WTC11 (cell line): ENCODE data around the gene GJC1. TPM values are rescaled to one million over a fixed set of nuclear protein-coding genes. Genes with fewer than 3 reads are reported as not detected.

ENCODE experiments used
- ATAC-seq: fragments of 200-7000 bp; cut with Tn5 transposase; 2 replicates; pipeline ENCODE4 v1.10.0; 2021; ENCODE audit warnings: mild to moderate bottlenecking, moderate library complexity
- CTCF ChIA-PET: fragments of 300-600 bp; sonication (Branson Sonifier 250); formaldehyde crosslinking; loops from one replicate; lab custom pipeline; 2021; ENCODE audit warnings: antibody characterized with exemption; lab: Charles Lee
- POLR2A ChIA-PET: fragments of 350-600 bp; sonication (Branson Sonifier 250); formaldehyde crosslinking; loops from one replicate; lab custom pipeline; 2021; ENCODE audit warnings: antibody characterized with exemption; lab: Charles Lee
- DNase-seq: peaks from one replicate; pipeline ENCODE4 v3.0.0; 2021; ENCODE audit warnings: low spot score
- H3K27ac Mint-ChIP-seq: 2 replicates; pipeline ENCODE4 v1.8.0; 2021; ENCODE audit warnings: mixed read lengths
- H3K27me3 Mint-ChIP-seq: 2 replicates; pipeline ENCODE4 v1.8.0; 2021; ENCODE audit warnings: low read depth, mild to moderate bottlenecking, moderate library complexity, mixed read lengths
- H3K36me3 Mint-ChIP-seq: 2 replicates; pipeline ENCODE4 v1.8.0; 2021; ENCODE audit warnings: mixed read lengths
- H3K4me1 Mint-ChIP-seq: 2 replicates; pipeline ENCODE4 v1.8.0; 2022; ENCODE audit warnings: mixed read lengths
- H3K4me3 Mint-ChIP-seq: 2 replicates; pipeline ENCODE4 v1.8.0; 2021; ENCODE audit warnings: mild to moderate bottlenecking, moderate library complexity, mixed read lengths
- H3K9me3 Mint-ChIP-seq: 2 replicates; pipeline ENCODE4 v1.8.0; 2021; ENCODE audit warnings: mixed read lengths
- FOXP1 ChIP-seq: sonication (generic); formaldehyde crosslinking; IDR thresholded peaks from 2 replicates; pipeline ENCODE4 v1.8.0; 2022; ENCODE audit warnings: missing genetic modification reagents, mild to moderate bottlenecking, moderate library complexity, borderline replicate concordance
- HMGA2 ChIP-seq: fragments of 250-450 bp; sonication (Bioruptor Pico); IDR thresholded peaks from 2 replicates; pipeline ENCODE4 v1.4.0; 2021; ENCODE audit warnings: mild to moderate bottlenecking, moderate library complexity
- NFE2L1 ChIP-seq: sonication (generic); formaldehyde crosslinking; IDR thresholded peaks from 2 replicates; pipeline ENCODE4 v1.8.1; 2023; ENCODE audit warnings: missing genetic modification reagents
- SMAD4 ChIP-seq: sonication (generic); formaldehyde crosslinking; IDR thresholded peaks from 2 replicates; pipeline ENCODE4 v1.8.0; 2022; ENCODE audit warnings: mild to moderate bottlenecking, missing genetic modification reagents
- ZNF396 ChIP-seq: fragments of 250-450 bp; sonication (Bioruptor Pico); IDR thresholded peaks from 2 replicates; pipeline ENCODE4 v1.8.0; 2021; ENCODE audit warnings: mild to moderate bottlenecking, moderate library complexity, borderline replicate concordance
- total RNA-seq: library from RNA; stranded (reverse); gene quantifications from 3 replicates; pipeline ENCODE4 v1.2.3, GENCODE V29; 2021
- TF ChIP-seq, protein P1 (sequence below): sonication (generic); formaldehyde crosslinking; IDR thresholded peaks from 2 replicates; pipeline ENCODE4 v1.8.1; 2022; ENCODE audit warnings: mild to moderate bottlenecking, missing genetic modification reagents, moderate library complexity, borderline replicate concordance
- TF ChIP-seq, protein P2 (sequence below): sonication (generic); formaldehyde crosslinking; IDR thresholded peaks from 2 replicates; pipeline ENCODE4 v1.8.0; 2023; ENCODE audit warnings: missing genetic modification reagents
- TF ChIP-seq, protein P3 (sequence below): fragments of 200-600 bp; IDR thresholded peaks from 2 replicates; pipeline ENCODE4 v1.8.0; 2022; ENCODE audit warnings: antibody characterized with exemption
- TF ChIP-seq, protein P4 (sequence below): fragments of 250-450 bp; sonication (Bioruptor Pico); IDR thresholded peaks from 2 replicates; pipeline ENCODE4 v1.8.0; 2021; ENCODE audit warnings: mild to moderate bottlenecking
- TF ChIP-seq, protein P5 (sequence below): sonication (generic); formaldehyde crosslinking; IDR thresholded peaks from 2 replicates; pipeline ENCODE4 v1.8.0; 2022; ENCODE audit warnings: missing genetic modification reagents

Gene GJC1
- total RNA-seq, 1 experiment from 2014 or later = 104 TPM

DNA sequence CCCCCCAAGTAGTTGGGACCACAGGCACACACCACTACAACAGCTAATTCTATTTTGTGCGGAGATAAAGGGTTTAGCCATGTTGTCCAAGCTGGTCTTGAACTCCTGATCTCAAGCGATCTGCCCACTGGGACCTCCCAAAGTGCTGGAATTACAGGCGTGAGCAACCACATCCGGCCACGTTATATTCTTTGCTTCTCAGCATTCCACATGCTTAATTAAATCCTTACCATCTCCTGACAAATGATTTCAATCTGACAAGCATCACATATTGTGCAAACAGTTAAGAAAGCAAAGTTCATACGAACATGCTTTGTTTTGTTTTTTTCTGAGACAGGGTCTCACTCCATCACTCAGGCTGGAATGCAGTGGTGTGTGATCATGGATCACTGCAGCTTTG lies 35.8 kb upstream of the GJC1 start (continued):
- TF ChIP-seq, protein P1, sequence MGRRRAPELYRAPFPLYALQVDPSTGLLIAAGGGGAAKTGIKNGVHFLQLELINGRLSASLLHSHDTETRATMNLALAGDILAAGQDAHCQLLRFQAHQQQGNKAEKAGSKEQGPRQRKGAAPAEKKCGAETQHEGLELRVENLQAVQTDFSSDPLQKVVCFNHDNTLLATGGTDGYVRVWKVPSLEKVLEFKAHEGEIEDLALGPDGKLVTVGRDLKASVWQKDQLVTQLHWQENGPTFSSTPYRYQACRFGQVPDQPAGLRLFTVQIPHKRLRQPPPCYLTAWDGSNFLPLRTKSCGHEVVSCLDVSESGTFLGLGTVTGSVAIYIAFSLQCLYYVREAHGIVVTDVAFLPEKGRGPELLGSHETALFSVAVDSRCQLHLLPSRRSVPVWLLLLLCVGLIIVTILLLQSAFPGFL = no peak
- TF ChIP-seq, protein P2, sequence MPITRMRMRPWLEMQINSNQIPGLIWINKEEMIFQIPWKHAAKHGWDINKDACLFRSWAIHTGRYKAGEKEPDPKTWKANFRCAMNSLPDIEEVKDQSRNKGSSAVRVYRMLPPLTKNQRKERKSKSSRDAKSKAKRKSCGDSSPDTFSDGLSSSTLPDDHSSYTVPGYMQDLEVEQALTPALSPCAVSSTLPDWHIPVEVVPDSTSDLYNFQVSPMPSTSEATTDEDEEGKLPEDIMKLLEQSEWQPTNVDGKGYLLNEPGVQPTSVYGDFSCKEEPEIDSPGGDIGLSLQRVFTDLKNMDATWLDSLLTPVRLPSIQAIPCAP = no peak
- TF ChIP-seq, protein P3, sequence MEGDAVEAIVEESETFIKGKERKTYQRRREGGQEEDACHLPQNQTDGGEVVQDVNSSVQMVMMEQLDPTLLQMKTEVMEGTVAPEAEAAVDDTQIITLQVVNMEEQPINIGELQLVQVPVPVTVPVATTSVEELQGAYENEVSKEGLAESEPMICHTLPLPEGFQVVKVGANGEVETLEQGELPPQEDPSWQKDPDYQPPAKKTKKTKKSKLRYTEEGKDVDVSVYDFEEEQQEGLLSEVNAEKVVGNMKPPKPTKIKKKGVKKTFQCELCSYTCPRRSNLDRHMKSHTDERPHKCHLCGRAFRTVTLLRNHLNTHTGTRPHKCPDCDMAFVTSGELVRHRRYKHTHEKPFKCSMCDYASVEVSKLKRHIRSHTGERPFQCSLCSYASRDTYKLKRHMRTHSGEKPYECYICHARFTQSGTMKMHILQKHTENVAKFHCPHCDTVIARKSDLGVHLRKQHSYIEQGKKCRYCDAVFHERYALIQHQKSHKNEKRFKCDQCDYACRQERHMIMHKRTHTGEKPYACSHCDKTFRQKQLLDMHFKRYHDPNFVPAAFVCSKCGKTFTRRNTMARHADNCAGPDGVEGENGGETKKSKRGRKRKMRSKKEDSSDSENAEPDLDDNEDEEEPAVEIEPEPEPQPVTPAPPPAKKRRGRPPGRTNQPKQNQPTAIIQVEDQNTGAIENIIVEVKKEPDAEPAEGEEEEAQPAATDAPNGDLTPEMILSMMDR = no peak
- TF ChIP-seq, protein P4, sequence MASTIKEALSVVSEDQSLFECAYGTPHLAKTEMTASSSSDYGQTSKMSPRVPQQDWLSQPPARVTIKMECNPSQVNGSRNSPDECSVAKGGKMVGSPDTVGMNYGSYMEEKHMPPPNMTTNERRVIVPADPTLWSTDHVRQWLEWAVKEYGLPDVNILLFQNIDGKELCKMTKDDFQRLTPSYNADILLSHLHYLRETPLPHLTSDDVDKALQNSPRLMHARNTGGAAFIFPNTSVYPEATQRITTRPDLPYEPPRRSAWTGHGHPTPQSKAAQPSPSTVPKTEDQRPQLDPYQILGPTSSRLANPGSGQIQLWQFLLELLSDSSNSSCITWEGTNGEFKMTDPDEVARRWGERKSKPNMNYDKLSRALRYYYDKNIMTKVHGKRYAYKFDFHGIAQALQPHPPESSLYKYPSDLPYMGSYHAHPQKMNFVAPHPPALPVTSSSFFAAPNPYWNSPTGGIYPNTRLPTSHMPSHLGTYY = no peak

DNA sequence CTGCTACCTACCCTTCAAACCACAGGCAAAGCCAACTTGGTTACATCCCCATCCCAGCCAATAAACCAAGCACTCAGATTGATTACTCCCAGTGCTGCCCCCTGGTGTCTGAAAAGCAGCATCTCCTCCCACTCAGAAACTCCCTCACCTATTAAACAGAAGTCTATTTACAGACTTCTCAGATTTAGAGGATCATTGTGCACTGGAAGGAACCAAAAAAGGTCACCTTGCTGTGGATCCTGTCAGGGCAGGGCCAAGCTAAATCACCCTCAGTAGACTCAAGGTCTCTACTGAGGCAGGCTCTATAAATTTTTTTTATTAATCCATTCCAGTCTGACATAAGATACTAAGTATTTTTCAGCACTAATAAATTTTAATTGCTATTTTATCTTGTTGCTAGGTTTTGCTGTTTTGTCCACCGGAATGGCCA lies 35.2 kb upstream of the GJC1 start:
- peaks cover 64% of the 10 kb centered on the region for H3K36me3 Mint-ChIP-seq
- no peak for TF ChIP-seq ZNF396 (CRISPR knock-in tag)
- TF ChIP-seq, protein P3 = peak; percentile 88
- TF ChIP-seq, all 79 proteins: peak for 1
- no peak overlapping the region for H3K27ac Mint-ChIP-seq
- H3K4me1 Mint-ChIP-seq = no peaks in the 10 kb centered on the region
- no peak overlapping the region for H3K4me3 Mint-ChIP-seq
- ChIA-PET CTCF (interaction anchor here (0.6 to 8.0 kb wide), 7 partner anchors 14 to 284 kb away, joined by 3 to 103 read pairs (median 3); no protein-coding TSS in a partner anchor), POLR2A (no interaction called here)
- DNase-seq (peak; percentile 70), ATAC-seq (peak; percentile 87)
- no peaks in the 10 kb centered on the region for H3K27me3 Mint-ChIP-seq
- H3K9me3 Mint-ChIP-seq = no peaks in the 10 kb centered on the region

DNA sequence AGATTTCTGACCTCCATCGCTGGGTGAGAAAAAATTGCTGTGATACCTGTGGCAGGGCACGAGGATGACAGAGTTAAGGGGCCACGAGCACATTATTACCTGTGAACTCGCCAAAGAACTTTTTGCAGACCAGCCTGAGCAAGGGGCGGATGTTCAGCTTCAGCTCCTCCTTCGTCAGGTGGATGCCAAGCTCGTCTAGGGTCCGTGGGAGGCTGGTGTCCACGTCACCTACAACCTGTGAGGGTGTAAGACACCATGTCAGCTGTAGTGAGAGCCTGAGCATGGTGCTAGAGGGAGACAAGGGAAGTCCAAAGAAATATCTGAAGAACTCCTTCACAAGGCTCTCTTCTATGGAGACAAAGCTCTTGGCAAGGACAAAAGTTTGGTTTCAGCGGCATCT lies 34.7 kb upstream of the GJC1 start:
- ATAC-seq (no peak), DNase-seq (no peak)
- no peak for TF ChIP-seq SMAD4 (CRISPR knock-in tag)
- no peak for TF ChIP-seq FOXP1 (CRISPR knock-in tag)
- TF ChIP-seq, protein P5, sequence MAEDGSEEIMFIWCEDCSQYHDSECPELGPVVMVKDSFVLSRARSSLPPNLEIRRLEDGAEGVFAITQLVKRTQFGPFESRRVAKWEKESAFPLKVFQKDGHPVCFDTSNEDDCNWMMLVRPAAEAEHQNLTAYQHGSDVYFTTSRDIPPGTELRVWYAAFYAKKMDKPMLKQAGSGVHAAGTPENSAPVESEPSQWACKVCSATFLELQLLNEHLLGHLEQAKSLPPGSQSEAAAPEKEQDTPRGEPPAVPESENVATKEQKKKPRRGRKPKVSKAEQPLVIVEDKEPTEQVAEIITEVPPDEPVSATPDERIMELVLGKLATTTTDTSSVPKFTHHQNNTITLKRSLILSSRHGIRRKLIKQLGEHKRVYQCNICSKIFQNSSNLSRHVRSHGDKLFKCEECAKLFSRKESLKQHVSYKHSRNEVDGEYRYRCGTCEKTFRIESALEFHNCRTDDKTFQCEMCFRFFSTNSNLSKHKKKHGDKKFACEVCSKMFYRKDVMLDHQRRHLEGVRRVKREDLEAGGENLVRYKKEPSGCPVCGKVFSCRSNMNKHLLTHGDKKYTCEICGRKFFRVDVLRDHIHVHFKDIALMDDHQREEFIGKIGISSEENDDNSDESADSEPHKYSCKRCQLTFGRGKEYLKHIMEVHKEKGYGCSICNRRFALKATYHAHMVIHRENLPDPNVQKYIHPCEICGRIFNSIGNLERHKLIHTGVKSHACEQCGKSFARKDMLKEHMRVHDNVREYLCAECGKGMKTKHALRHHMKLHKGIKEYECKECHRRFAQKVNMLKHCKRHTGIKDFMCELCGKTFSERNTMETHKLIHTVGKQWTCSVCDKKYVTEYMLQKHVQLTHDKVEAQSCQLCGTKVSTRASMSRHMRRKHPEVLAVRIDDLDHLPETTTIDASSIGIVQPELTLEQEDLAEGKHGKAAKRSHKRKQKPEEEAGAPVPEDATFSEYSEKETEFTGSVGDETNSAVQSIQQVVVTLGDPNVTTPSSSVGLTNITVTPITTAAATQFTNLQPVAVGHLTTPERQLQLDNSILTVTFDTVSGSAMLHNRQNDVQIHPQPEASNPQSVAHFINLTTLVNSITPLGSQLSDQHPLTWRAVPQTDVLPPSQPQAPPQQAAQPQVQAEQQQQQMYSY (CRISPR knock-in tag) = no peak
- no peak for TF ChIP-seq NFE2L1
- TF ChIP-seq HMGA2 (CRISPR knock-in tag) = no peak
- no peaks in the 10 kb centered on the region for H3K27me3 Mint-ChIP-seq
- CTCF ChIA-PET = interaction anchor here (0.6 to 8.0 kb wide), 7 partner anchors 14 to 284 kb away, joined by 3 to 103 read pairs (median 3); no protein-coding TSS in a partner anchor
- POLR2A ChIA-PET = no interaction called here
- H3K4me3 Mint-ChIP-seq = no peak overlapping the region
- H3K36me3 Mint-ChIP-seq = peaks cover 65% of the 10 kb centered on the region
- H3K4me1 Mint-ChIP-seq = no peaks in the 10 kb centered on the region
- no peak overlapping the region for H3K27ac Mint-ChIP-seq
- H3K9me3 Mint-ChIP-seq = no peaks in the 10 kb centered on the region
